GM10847 (cell line): ENCODE data around the gene ZFYVE19.

ENCODE experiments used
- POLR2A ChIP-seq: IDR thresholded peaks from 2 replicates; pipeline ENCODE4 v1.6.1; 2011; ENCODE audit not compliant: insufficient read length; ENCODE audit errors: extremely low read depth

The ZFYVE19 gene

GRCh38 chr15:40845511-40846284 lies 38.8 kb downstream of the ZFYVE19 start:
- no peak for TF ChIP-seq POLR2A

GRCh38 chr15:40846841-40847222 lies 39.9 kb downstream of the ZFYVE19 start:
- no peak for TF ChIP-seq POLR2A

GRCh38 chr15:40847223-40847961 lies 40.5 kb downstream of the ZFYVE19 start:
- TF ChIP-seq POLR2A = no peak

GRCh38 chr15:40850576-40851112 lies 43.8 kb downstream of the ZFYVE19 start:
- no peak for TF ChIP-seq POLR2A

- no peak for TF ChIP-seq POLR2A
Measured at GRCh38 chr15:40852529-40852928, 45.6 kb downstream of the ZFYVE19 start.

- TF ChIP-seq POLR2A = no peak
Measured at GRCh38 chr15:40853241-40853890, 46.5 kb downstream of the ZFYVE19 start.

GRCh38 chr15:40854161-40854560 lies 47.3 kb downstream of the ZFYVE19 start:
- no peak for TF ChIP-seq POLR2A

GRCh38 chr15:40855706-40856234 lies 48.9 kb downstream of the ZFYVE19 start:
- no peak for TF ChIP-seq POLR2A

GRCh38 chr15:40856746-40857145 lies 49.9 kb downstream of the ZFYVE19 start:
- no peak for TF ChIP-seq POLR2A

GRCh38 chr15:40857601-40858341 lies 50.9 kb downstream of the ZFYVE19 start:
- TF ChIP-seq POLR2A = no peak

GRCh38 chr15:40858706-40859105 lies 51.8 kb downstream of the ZFYVE19 start:
- TF ChIP-seq POLR2A = no peak

- TF ChIP-seq POLR2A = no peak
Measured at GRCh38 chr15:40859206-40859851, 52.4 kb downstream of the ZFYVE19 start.

- no peak for TF ChIP-seq POLR2A
Measured at GRCh38 chr15:40863660-40864270, 56.9 kb downstream of the ZFYVE19 start.
